Panc1 (cell line): Measurements from ENCODE around the gene RBL2. TPM values are rescaled to one million over a fixed set of nuclear protein-coding genes. Genes with fewer than 3 reads are reported as not detected.
"Not testable (repeated sequence)": the region's sequence is repeated elsewhere in the genome, so short reads cannot be mapped to it uniquely, and the experiment has no call there.

Source experiments
- ATAC-seq: fragments of 200-7000 bp; cut with Tn5 transposase; 2 replicates; pipeline ENCODE4 v1.9.1; 2020; ENCODE audit warnings: mild to moderate bottlenecking, moderate library complexity
- BruUV-seq: library from RNA; stranded (reverse); fragments of 400-500 nt; replicated peaks from 2 replicates; lab custom pipeline; 2021; lab: Mats Ljungman, UMichigan
- CTCF ChIA-PET: fragments of 300-600 bp; sonication (Branson Sonifier 250); formaldehyde crosslinking; loops from one replicate; lab custom pipeline; 2022; ENCODE audit warnings: antibody characterized with exemption; lab: Charles Lee
- POLR2A ChIA-PET: fragments of 300-600 bp; sonication (Branson Sonifier 250); formaldehyde crosslinking; loops from one replicate; lab custom pipeline; 2022; ENCODE audit warnings: antibody characterized with exemption; lab: Charles Lee
- DNase-seq: peaks from one replicate; pipeline ENCODE4 v3.0.0-alpha.2; 2010; ENCODE audit warnings: low read depth, low spot score
- H3K27ac ChIP-seq: 2 replicates; pipeline ENCODE4 v1.5.1; 2011; ENCODE audit warnings: mild to moderate bottlenecking, low read length, inconsistent platforms
- H3K27me3 ChIP-seq: fragments of 200-500 bp; sonication (Bioruptor generic); 2 replicates; pipeline ENCODE4 v1.6.0; 2014; ENCODE audit warnings: low read length, inconsistent platforms; ENCODE audit not compliant: control insufficient read depth, insufficient read depth
- H3K36me3 ChIP-seq: fragments of 200-500 bp; sonication (Bioruptor generic); 2 replicates; pipeline ENCODE4 v1.5.1; 2014; ENCODE audit warnings: inconsistent platforms, mild to moderate bottlenecking, low read length, moderate library complexity; ENCODE audit not compliant: control insufficient read depth, insufficient read depth
- H3K4me1 ChIP-seq: 2 replicates; pipeline ENCODE4 v1.5.1; 2011; ENCODE audit warnings: inconsistent platforms, mild to moderate bottlenecking, low read length, moderate library complexity; ENCODE audit not compliant: control insufficient read depth, insufficient read depth
- H3K4me3 ChIP-seq, 2 experiments: 2 replicates each; pipeline ENCODE4 v1.5.1; 2011 to 2012; ENCODE audit warnings: low read depth in 2 of 2, low read length in 2 of 2, mild to moderate bottlenecking in 2 of 2, inconsistent platforms in 1 of 2, moderate library complexity in 1 of 2
- H3K9me3 ChIP-seq: fragments of 200-500 bp; sonication (Bioruptor generic); 2 replicates; pipeline ENCODE4 v1.5.1; 2014; ENCODE audit warnings: low read depth, mild to moderate bottlenecking, inconsistent platforms, low read length, moderate library complexity; ENCODE audit not compliant: control insufficient read depth, insufficient read depth
- CTCF ChIP-seq: fragments of 450-650 bp; IDR thresholded peaks from 2 replicates; pipeline ENCODE4 v1.5.1; 2017; ENCODE audit warnings: mild to moderate bottlenecking
- POLR2AphosphoS5 ChIP-seq: IDR thresholded peaks from 2 replicates; pipeline ENCODE4 v1.6.1; 2012; ENCODE audit warnings: mild to moderate bottlenecking, low read depth, low read length, moderate library complexity
- REST ChIP-seq, 2 experiments: IDR thresholded peaks; 2 replicates each; pipeline ENCODE4 v1.6.1; 2011 to 2012; ENCODE audit warnings: low read depth in 2 of 2, control low read depth in 1 of 2, low read length in 1 of 2, mild to moderate bottlenecking in 1 of 2, moderate library complexity in 1 of 2; ENCODE audit not compliant: insufficient read depth in 1 of 2
- SIN3A ChIP-seq: IDR thresholded peaks from 2 replicates; pipeline ENCODE4 v1.6.1; 2012; ENCODE audit warnings: low read depth, mild to moderate bottlenecking, low read length, moderate library complexity, borderline replicate concordance; ENCODE audit not compliant: insufficient read depth
- TCF7L2 ChIP-seq: IDR thresholded peaks from 2 replicates; pipeline ENCODE4 v1.6.1; 2011; ENCODE audit warnings: mild to moderate bottlenecking, low read depth, low read length, inconsistent platforms
- in situ Hi-C: cut with HindIII; loops from 2 replicates; pipeline ENCODE4 v1.10.0; 2016; ENCODE audit warnings: low sequenced_read_pairs, low pct_unique_long_range_greater_than_20kb
- intact Hi-C: fragments of 100-400 bp; cut with micrococcal nuclease; formaldehyde crosslinking; loops from one replicate; pipeline ENCODE4 v1.10.0; 2022; ENCODE audit not compliant: unreplicated experiment
- total RNA-seq: library from RNA; stranded (reverse); gene quantifications from one replicate; pipeline ENCODE4 v1.2.1, GENCODE V29; 2021; ENCODE audit not compliant: unreplicated experiment

Gene RBL2
- total RNA-seq, 1 experiment from 2014 or later, result 28.9 TPM

- no TSS peak for BruUV-seq
- intact Hi-C loops, result no loop called here
- ATAC-seq (no peak), DNase-seq (no peak)
- ChIA-PET POLR2A (no interaction called here), CTCF (no interaction called here)
- H3K27me3 ChIP-seq, result no peaks in the 10 kb centered on the region
- in situ Hi-C loops, result no loop called here
- H3K36me3 ChIP-seq, result no peaks in the 10 kb centered on the region
- H3K4me1 ChIP-seq, result no peaks in the 10 kb centered on the region
- H3K4me3 ChIP-seq, result no peak overlapping the region
- peaks cover 4% of the 10 kb centered on the region; the same call in 1 of the 2 replicates for H3K9me3 ChIP-seq
- H3K27ac ChIP-seq, result no peak overlapping the region
- TF ChIP-seq POLR2AphosphoS5, result no peak
These were observed 13.0 kb upstream of the RBL2 start for GRCh38 chr16:53421248-53421647.

- BruUV-seq, H3K36me3 ChIP-seq, H3K27me3 ChIP-seq, H3K9me3 ChIP-seq, in situ Hi-C loops, DNase-seq, ATAC-seq, H3K4me3 ChIP-seq, CTCF ChIA-PET, POLR2A ChIA-PET, H3K4me1 ChIP-seq, H3K27ac ChIP-seq, intact Hi-C loops: not testable (repeated sequence)
These were observed 10.3 kb upstream of the RBL2 start for GRCh38 chr16:53423968-53424367.

- no peak overlapping the region for H3K4me3 ChIP-seq
- H3K9me3 ChIP-seq, result peaks cover 4% of the 10 kb centered on the region; the same call in 1 of the 2 replicates
- no peak for DNase-seq
- ChIA-PET CTCF (no interaction called here), POLR2A (no interaction called here)
- no peak for TF ChIP-seq TCF7L2
- no TSS peak for BruUV-seq
- no peaks in the 10 kb centered on the region for H3K36me3 ChIP-seq
- intact Hi-C loops (no loop called here), in situ Hi-C loops (no loop called here)
- no peaks in the 10 kb centered on the region for H3K27me3 ChIP-seq
- no peak overlapping the region for H3K27ac ChIP-seq
- no peak for ATAC-seq
- H3K4me1 ChIP-seq, result no peaks in the 10 kb centered on the region
These were observed 5.6 kb upstream of the RBL2 start for GRCh38 chr16:53428681-53429080.

GRCh38 chr16:53429221-53429943, 4.9 kb upstream of the RBL2 start:
- POLR2A ChIA-PET, result no interaction called here
- in situ Hi-C loops (no loop called here), intact Hi-C loops (no loop called here)
- Histone ChIP-seq H3K27ac (no peak overlapping the region), H3K4me1 (no peaks in the 10 kb centered on the region), H3K9me3 (peaks cover 2% of the 10 kb centered on the region; the same call in 1 of the 2 replicates), H3K36me3 (no peaks in the 10 kb centered on the region), H3K27me3 (no peaks in the 10 kb centered on the region), H3K4me3 (no peak overlapping the region)
- DNase-seq (no peak), ATAC-seq (no peak)
- BruUV-seq, result no TSS peak
- TF ChIP-seq CTCF (no peak), POLR2AphosphoS5 (no peak), REST (IDR thresholded peaks at IDR 0.05; ENCODE audit: insufficient read depth in 1 of 2, low read depth in 2 of 2, low read length in 1 of 2) (no peak), SIN3A (no peak), TCF7L2 (no peak)
- CTCF ChIA-PET, result interaction anchor here (0.6 kb wide), 1 partner anchor 24 kb away, joined by 5 read pairs; no protein-coding TSS in a partner anchor
